Liver (tissue), 9 donors: ENCODE results near the gene SYNGR2. TPM values are rescaled to one million over a fixed set of nuclear protein-coding genes. Genes with fewer than 3 reads are reported as not detected.

Source experiments
- DNase-seq: peaks from one replicate; pipeline ENCODE4 v3.0.0-alpha.2; 2017; ENCODE audit warnings: low spot score
- H3K27ac ChIP-seq, 2 donors: one replicate each; pipeline ENCODE4 v1.7.0; 2013; ENCODE audit warnings: inconsistent platforms in 2 of 2, low read length in 2 of 2, control low read depth in 1 of 2, low read depth in 1 of 2, mild to moderate bottlenecking in 1 of 2
- H3K27me3 ChIP-seq, 4 donors: one replicate each; pipeline versions ENCODE4 v1.6.1 to v1.7.0; 2013; ENCODE audit warnings: low read length in 3 of 4, inconsistent platforms in 1 of 4, mild to moderate bottlenecking in 1 of 4, moderate library complexity in 1 of 4; ENCODE audit not compliant: control insufficient read depth in 4 of 4, insufficient read depth in 4 of 4
- H3K36me3 ChIP-seq, 4 donors: one replicate each; pipeline versions ENCODE4 v1.6.1 to v1.7.0; 2013; ENCODE audit warnings: low read length in 3 of 4, mild to moderate bottlenecking in 3 of 4, low read depth in 1 of 4, moderate library complexity in 1 of 4; ENCODE audit not compliant: control insufficient read depth in 4 of 4, insufficient read depth in 3 of 4
- H3K4me1 ChIP-seq, 4 donors: one replicate each; pipeline versions ENCODE4 v1.6.1 to v1.7.0; 2013; ENCODE audit warnings: low read length in 3 of 4, mild to moderate bottlenecking in 3 of 4, moderate library complexity in 1 of 4; ENCODE audit not compliant: control insufficient read depth in 4 of 4, insufficient read depth in 4 of 4
- H3K4me3 ChIP-seq, 3 donors: one replicate each; pipeline versions ENCODE4 v1.6.1 to v1.7.0; 2013; ENCODE audit warnings: low read length in 3 of 3, control low read depth in 1 of 3, low read depth in 1 of 3, mild to moderate bottlenecking in 1 of 3
- H3K9ac ChIP-seq, 2 donors: one replicate each; pipeline ENCODE4 v1.7.0; 2013; ENCODE audit warnings: low read length in 2 of 2, mild to moderate bottlenecking in 2 of 2, moderate library complexity in 2 of 2, control low read depth in 1 of 2, low read depth in 1 of 2
- H3K9me3 ChIP-seq, 4 donors: one replicate each; pipeline versions ENCODE4 v1.6.1 to v1.7.0; 2013; ENCODE audit warnings: low read length in 3 of 4; ENCODE audit not compliant: control insufficient read depth in 4 of 4
- EGR1 ChIP-seq, 2 donors: IDR thresholded peaks; 2 replicates each; pipeline ENCODE4 v1.6.1; 2016 to 2018; ENCODE audit warnings: antibody characterized with exemption in 2 of 2, low read depth in 2 of 2
- FOXA1 ChIP-seq: IDR thresholded peaks from 2 replicates; pipeline ENCODE4 v1.6.1; 2016; ENCODE audit warnings: antibody characterized with exemption
- FOXA2 ChIP-seq: IDR thresholded peaks from 2 replicates; pipeline ENCODE4 v1.6.1; 2016; ENCODE audit warnings: antibody characterized with exemption
- GABPA ChIP-seq, 2 donors: IDR thresholded peaks in 1 of 2; conservative IDR thresholded peaks in 1 of 2; 2 replicates each; pipeline ENCODE4 v1.6.1; 2016; ENCODE audit warnings: antibody characterized with exemption in 2 of 2, mild to moderate bottlenecking in 1 of 2, moderate library complexity in 1 of 2
- HNF4A ChIP-seq, 2 donors: conservative IDR thresholded peaks; 2 replicates each; pipeline ENCODE4 v1.6.1; 2016; ENCODE audit warnings: antibody characterized with exemption in 2 of 2, mild to moderate bottlenecking in 2 of 2
- HNF4G ChIP-seq: IDR thresholded peaks from 2 replicates; pipeline ENCODE4 v1.6.1; 2016; ENCODE audit warnings: antibody characterized with exemption
- NR2F2 ChIP-seq: IDR thresholded peaks from 2 replicates; pipeline ENCODE4 v1.6.1; 2016; ENCODE audit warnings: antibody characterized with exemption
- RAD21 ChIP-seq, 2 donors: IDR thresholded peaks; 2 replicates each; pipeline ENCODE4 v1.6.1; 2016; ENCODE audit warnings: antibody characterized with exemption in 2 of 2, mild to moderate bottlenecking in 2 of 2
- RXRA ChIP-seq, 2 donors: IDR thresholded peaks; 2 replicates each; pipeline ENCODE4 v1.6.1; 2017 to 2018; ENCODE audit warnings: antibody characterized with exemption in 2 of 2, mild to moderate bottlenecking in 1 of 2
- SP1 ChIP-seq: IDR thresholded peaks from 2 replicates; pipeline ENCODE4 v1.6.1; 2018; ENCODE audit warnings: antibody characterized with exemption, mild to moderate bottlenecking
- TAF1 ChIP-seq: conservative IDR thresholded peaks from 2 replicates; pipeline ENCODE4 v1.6.1; 2016; ENCODE audit warnings: antibody characterized with exemption, mild to moderate bottlenecking
- YY1 ChIP-seq: IDR thresholded peaks from 2 replicates; pipeline ENCODE4 v1.6.1; 2016; ENCODE audit warnings: antibody characterized with exemption, mild to moderate bottlenecking
- WGBS: extraction: QIAGEN DNeasy Blood & Tissue Kit; methylation state at CpG from one replicate; pipeline ENCODE4 v1.1.7; 2013; 5-methylcytosine and 5-hydroxymethylcytosine counted together
- polyA plus RNA-seq, 2 donors: library from polyadenylated mRNA; stranded (reverse) in 1 of 2; unstranded in 1 of 2; fragments of 200-250 nt in 1 of 2; fragments of >200 nt in 1 of 2; fragmentation: Nextera tagmentation in 1 of 2; extraction: Ambion mirVana in 1 of 2; gene quantifications; one replicate each; pipeline versions ENCODE4 v1.2.1 to v1.2.3, GENCODE V29; 2013 to 2015
- total RNA-seq, 2 donors: library from RNA; depleted of rRNA; stranded (reverse); fragments of >200 nt; gene quantifications; one replicate each; pipeline ENCODE4 v1.2.3, GENCODE V29; 2014
- TF ChIP-seq, protein P1 (sequence below): IDR thresholded peaks from 2 replicates; pipeline ENCODE4 v1.6.1; 2016; ENCODE audit warnings: antibody characterized with exemption
- TF ChIP-seq, protein P2 (sequence below): IDR thresholded peaks from 2 replicates; pipeline ENCODE4 v1.6.1; 2016; ENCODE audit warnings: antibody characterized with exemption, mild to moderate bottlenecking
- TF ChIP-seq, protein P3 (sequence below): IDR thresholded peaks from 2 replicates; pipeline ENCODE4 v1.6.1; 2016; ENCODE audit warnings: antibody characterized with exemption
- TF ChIP-seq, protein P4 (sequence below): fragments of 150-350 bp; IDR thresholded peaks from 2 replicates; pipeline ENCODE4 v1.5.1; 2017; ENCODE audit warnings: improper control_type of control experiment, low read depth, low read length; ENCODE audit not compliant: missing input control
- TF ChIP-seq, protein P5 (sequence below): IDR thresholded peaks from 2 replicates; pipeline ENCODE4 v1.6.1; 2016; ENCODE audit warnings: antibody characterized with exemption
- donor health status: healthy.
- donor health status: healthy.
- donor health status: healthy.
- donor health status: healthy.
- donor health status: healthy.

SYNGR2 gene
- total and polyA plus RNA-seq, 4 donors: 27.9 to 84.7 (median 55.2) TPM

DNA sequence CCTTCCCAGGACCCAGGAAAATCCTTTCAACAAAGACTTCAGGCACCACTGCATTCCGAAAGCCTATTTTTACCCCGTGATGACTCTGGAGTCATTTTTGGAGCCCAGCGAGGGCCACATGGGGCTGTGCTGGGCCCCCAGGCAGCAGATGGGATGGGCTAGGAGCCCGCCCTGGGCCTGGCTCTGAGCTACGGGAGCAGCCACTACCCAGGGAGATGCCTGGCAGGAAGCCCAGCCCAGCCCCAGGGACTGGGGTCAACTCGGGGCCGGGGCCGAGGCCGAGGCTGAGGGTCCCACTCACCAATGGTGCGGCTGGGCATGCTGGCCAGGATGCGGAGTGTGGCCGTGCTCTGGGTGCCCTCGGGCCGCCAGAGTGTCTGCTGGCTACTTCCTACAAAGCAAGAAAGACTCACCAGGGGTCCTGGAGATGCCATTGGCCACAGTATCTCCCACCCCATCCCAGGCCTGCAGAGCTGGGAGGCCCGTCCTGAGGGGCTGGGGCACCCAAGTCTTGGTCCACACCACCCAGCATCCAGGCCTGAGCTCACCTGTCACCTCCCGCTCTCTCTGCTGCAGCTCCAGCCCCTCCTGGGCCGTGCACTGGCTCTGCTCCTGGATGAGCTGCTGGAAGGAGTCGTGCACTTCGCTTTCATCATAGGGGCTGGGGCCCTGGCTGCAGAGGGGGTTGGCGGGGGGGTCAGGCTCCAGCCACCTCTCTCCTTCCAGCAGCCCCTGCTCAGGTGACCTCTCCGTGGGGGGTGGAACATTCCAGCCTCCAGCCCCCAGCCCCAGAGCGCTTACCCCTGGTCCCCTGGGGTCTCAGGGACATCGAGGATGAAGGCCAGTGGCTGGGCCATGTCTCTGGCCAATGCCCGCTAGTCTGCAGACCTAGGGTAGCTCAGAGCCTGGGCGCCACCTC, 42.1 kb upstream of the SYNGR2 start:
- Histone ChIP-seq H3K9ac (no peak overlapping the region), H3K4me1 (peaks cover 3 to 41% (median 15%) of the 10 kb centered on the region in 4 donors), H3K9me3 (no peaks in the 10 kb centered on the region), H3K27ac (no peak overlapping the region), H3K27me3 (no peaks in the 10 kb centered on the region), H3K4me3 (no peak overlapping the region), H3K36me3 (peaks cover 0 to 3% (median 0%) of the 10 kb centered on the region in 4 donors)
- no peak for DNase-seq
- TF ChIP-seq TAF1 (no peak), RXRA (IDR thresholded peaks at IDR 0.05) (no peak), SP1 (no peak), FOXA1 (no peak), HNF4G (no peak), NR2F2 (no peak), YY1 (no peak), GABPA (IDR thresholded peaks at IDR 0.05 in 1 of 2, conservative IDR thresholded peaks at IDR 0.05 in 1 of 2) (no peak), RAD21 (IDR thresholded peaks at IDR 0.05) (no peak), HNF4A (conservative IDR thresholded peaks at IDR 0.05) (no peak), EGR1 (IDR thresholded peaks at IDR 0.05; ENCODE audit: low read depth in 2 of 2) (no peak), FOXA2 (no peak)
- TF ChIP-seq, protein P1, sequence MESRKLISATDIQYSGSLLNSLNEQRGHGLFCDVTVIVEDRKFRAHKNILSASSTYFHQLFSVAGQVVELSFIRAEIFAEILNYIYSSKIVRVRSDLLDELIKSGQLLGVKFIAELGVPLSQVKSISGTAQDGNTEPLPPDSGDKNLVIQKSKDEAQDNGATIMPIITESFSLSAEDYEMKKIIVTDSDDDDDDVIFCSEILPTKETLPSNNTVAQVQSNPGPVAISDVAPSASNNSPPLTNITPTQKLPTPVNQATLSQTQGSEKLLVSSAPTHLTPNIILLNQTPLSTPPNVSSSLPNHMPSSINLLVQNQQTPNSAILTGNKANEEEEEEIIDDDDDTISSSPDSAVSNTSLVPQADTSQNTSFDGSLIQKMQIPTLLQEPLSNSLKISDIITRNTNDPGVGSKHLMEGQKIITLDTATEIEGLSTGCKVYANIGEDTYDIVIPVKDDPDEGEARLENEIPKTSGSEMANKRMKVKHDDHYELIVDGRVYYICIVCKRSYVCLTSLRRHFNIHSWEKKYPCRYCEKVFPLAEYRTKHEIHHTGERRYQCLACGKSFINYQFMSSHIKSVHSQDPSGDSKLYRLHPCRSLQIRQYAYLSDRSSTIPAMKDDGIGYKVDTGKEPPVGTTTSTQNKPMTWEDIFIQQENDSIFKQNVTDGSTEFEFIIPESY: no peak
- TF ChIP-seq, protein P2, sequence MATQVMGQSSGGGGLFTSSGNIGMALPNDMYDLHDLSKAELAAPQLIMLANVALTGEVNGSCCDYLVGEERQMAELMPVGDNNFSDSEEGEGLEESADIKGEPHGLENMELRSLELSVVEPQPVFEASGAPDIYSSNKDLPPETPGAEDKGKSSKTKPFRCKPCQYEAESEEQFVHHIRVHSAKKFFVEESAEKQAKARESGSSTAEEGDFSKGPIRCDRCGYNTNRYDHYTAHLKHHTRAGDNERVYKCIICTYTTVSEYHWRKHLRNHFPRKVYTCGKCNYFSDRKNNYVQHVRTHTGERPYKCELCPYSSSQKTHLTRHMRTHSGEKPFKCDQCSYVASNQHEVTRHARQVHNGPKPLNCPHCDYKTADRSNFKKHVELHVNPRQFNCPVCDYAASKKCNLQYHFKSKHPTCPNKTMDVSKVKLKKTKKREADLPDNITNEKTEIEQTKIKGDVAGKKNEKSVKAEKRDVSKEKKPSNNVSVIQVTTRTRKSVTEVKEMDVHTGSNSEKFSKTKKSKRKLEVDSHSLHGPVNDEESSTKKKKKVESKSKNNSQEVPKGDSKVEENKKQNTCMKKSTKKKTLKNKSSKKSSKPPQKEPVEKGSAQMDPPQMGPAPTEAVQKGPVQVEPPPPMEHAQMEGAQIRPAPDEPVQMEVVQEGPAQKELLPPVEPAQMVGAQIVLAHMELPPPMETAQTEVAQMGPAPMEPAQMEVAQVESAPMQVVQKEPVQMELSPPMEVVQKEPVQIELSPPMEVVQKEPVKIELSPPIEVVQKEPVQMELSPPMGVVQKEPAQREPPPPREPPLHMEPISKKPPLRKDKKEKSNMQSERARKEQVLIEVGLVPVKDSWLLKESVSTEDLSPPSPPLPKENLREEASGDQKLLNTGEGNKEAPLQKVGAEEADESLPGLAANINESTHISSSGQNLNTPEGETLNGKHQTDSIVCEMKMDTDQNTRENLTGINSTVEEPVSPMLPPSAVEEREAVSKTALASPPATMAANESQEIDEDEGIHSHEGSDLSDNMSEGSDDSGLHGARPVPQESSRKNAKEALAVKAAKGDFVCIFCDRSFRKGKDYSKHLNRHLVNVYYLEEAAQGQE: no peak
- TF ChIP-seq, protein P3, sequence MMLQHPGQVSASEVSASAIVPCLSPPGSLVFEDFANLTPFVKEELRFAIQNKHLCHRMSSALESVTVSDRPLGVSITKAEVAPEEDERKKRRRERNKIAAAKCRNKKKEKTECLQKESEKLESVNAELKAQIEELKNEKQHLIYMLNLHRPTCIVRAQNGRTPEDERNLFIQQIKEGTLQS: no peak
- TF ChIP-seq, protein P4, sequence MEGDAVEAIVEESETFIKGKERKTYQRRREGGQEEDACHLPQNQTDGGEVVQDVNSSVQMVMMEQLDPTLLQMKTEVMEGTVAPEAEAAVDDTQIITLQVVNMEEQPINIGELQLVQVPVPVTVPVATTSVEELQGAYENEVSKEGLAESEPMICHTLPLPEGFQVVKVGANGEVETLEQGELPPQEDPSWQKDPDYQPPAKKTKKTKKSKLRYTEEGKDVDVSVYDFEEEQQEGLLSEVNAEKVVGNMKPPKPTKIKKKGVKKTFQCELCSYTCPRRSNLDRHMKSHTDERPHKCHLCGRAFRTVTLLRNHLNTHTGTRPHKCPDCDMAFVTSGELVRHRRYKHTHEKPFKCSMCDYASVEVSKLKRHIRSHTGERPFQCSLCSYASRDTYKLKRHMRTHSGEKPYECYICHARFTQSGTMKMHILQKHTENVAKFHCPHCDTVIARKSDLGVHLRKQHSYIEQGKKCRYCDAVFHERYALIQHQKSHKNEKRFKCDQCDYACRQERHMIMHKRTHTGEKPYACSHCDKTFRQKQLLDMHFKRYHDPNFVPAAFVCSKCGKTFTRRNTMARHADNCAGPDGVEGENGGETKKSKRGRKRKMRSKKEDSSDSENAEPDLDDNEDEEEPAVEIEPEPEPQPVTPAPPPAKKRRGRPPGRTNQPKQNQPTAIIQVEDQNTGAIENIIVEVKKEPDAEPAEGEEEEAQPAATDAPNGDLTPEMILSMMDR: no peak
- TF ChIP-seq, protein P5, sequence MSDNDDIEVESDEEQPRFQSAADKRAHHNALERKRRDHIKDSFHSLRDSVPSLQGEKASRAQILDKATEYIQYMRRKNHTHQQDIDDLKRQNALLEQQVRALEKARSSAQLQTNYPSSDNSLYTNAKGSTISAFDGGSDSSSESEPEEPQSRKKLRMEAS: no peak
- WGBS: 70% methylated on average over 25 of the region's 25 CpGs
